OCI-LY3 (cell line): Measurements from ENCODE around the gene P4HA2.

Experiments
- H2AFZ ChIP-seq: fragments of 200-600, 300-600 bp; shearing (Covaris generic); 2 replicates; pipeline ENCODE4 v1.6.0; 2014; ENCODE audit warnings: antibody characterized with exemption, low read depth, low read length
- H3K27ac ChIP-seq: fragments of 200-600, 300-600 bp; sonication (generic); 2 replicates; pipeline ENCODE4 v1.5.1; 2014; ENCODE audit warnings: mild to moderate bottlenecking, low read length, moderate library complexity, mixed read lengths
- H3K27me3 ChIP-seq: fragments of 200-600, 300-600 bp; sonication (generic); 2 replicates; pipeline ENCODE4 v1.6.1; 2014; ENCODE audit warnings: low read depth, low read length, mixed read lengths
- H3K36me3 ChIP-seq: fragments of 200-600, 300-600 bp; sonication (generic); replicated peaks from 2 replicates; pipeline ENCODE3; 2014; ENCODE audit warnings: low read depth, low read length, mixed read lengths
- H3K4me1 ChIP-seq: fragments of 300-600, 200-600 bp; sonication (generic); 2 replicates; pipeline ENCODE4 v1.6.1; 2014; ENCODE audit warnings: low read length, mixed read lengths
- H3K4me2 ChIP-seq: fragments of 200-600, 300-600 bp; sonication (generic); 2 replicates; pipeline ENCODE4 v1.6.1; 2014; ENCODE audit warnings: low read length, mixed read lengths
- H3K4me3 ChIP-seq: fragments of 300-600, 200-600 bp; sonication (generic); 2 replicates; pipeline ENCODE4 v1.5.1; 2014; ENCODE audit warnings: antibody characterized with exemption, mild to moderate bottlenecking, low read length, moderate library complexity
- H3K79me2 ChIP-seq: fragments of 300-600, 200-600 bp; shearing (Covaris generic); 2 replicates; pipeline ENCODE4 v1.6.1; 2014; ENCODE audit warnings: mild to moderate bottlenecking, low read length, mixed read lengths
- H3K9ac ChIP-seq: fragments of 300-600, 200-600 bp; shearing (Covaris generic); 2 replicates; pipeline ENCODE4 v1.6.0; 2014; ENCODE audit warnings: mild to moderate bottlenecking, low read length, moderate library complexity
- H3K9me3 ChIP-seq: fragments of 200-600, 300-600 bp; shearing (Covaris generic); 2 replicates; pipeline ENCODE4 v1.6.1; 2014; ENCODE audit warnings: low read length, mixed read lengths; ENCODE audit not compliant: insufficient read depth
- H4K20me1 ChIP-seq: fragments of 200-600, 300-600 bp; sonication (generic); 2 replicates; pipeline ENCODE4 v1.6.1; 2016; ENCODE audit warnings: low read length, mixed read lengths; ENCODE audit not compliant: insufficient read depth
- CTCF ChIP-seq: fragments of 200-600, 300-600 bp; sonication (generic); IDR thresholded peaks from 2 replicates; pipeline ENCODE4 v1.5.1; 2014; ENCODE audit warnings: antibody characterized with exemption, low read length, low read depth
- EZH2phosphoT487 ChIP-seq: fragments of 200-600 bp; shearing (Covaris generic); IDR thresholded peaks from 2 replicates; pipeline ENCODE4 v1.6.1; 2018; ENCODE audit warnings: antibody characterized with exemption, mixed run types, low read depth

Gene P4HA2

GRCh38 chr5:132227485-132228240 is at the start of gene P4HA2:
Gene P4HA2 (minus strand): TSS chr5:132227853. CDS start chr5:132218626, 9,227 bp downstream.
- Histone ChIP-seq H3K36me3 (no peaks in the 10 kb centered on the region), H3K4me2 (no peak within 1 kb of the TSS), H2AFZ (no peak within 1 kb of the TSS), H3K9ac (no peak within 1 kb of the TSS), H3K9me3 (no peaks in the 10 kb centered on the region), H3K79me2 (no peaks in the 10 kb centered on the region), H3K27me3 (peaks cover 24% of the 10 kb centered on the region), H3K27ac (no peak within 1 kb of the TSS), H3K4me3 (no peak within 1 kb of the TSS), H4K20me1 (peaks cover 6% of the 10 kb centered on the region; the same call in 1 of the 2 replicates), H3K4me1 (peaks cover 6% of the 10 kb centered on the region)
- no peak for TF ChIP-seq CTCF
- TF ChIP-seq EZH2phosphoT487, result no peak

- no peaks in the 10 kb centered on the region for H3K79me2 ChIP-seq
- H3K4me1 ChIP-seq, result no peaks in the 10 kb centered on the region
- no peaks in the 10 kb centered on the region; the same call in 1 of the 2 replicates for H3K27me3 ChIP-seq
- H3K27ac ChIP-seq, result no peak overlapping the region
- no peak overlapping the region for H3K4me3 ChIP-seq
- no peaks in the 10 kb centered on the region for H4K20me1 ChIP-seq
- no peak overlapping the region for H3K4me2 ChIP-seq
- no peak overlapping the region for H2AFZ ChIP-seq
- no peaks in the 10 kb centered on the region for H3K9me3 ChIP-seq
- TF ChIP-seq EZH2phosphoT487 (no peak), CTCF (no peak)
- H3K36me3 ChIP-seq, result no peaks in the 10 kb centered on the region
- H3K9ac ChIP-seq, result no peak overlapping the region
These were observed 49.6 kb upstream of the P4HA2 start for GRCh38 chr5:132277256-132277655.

- Histone ChIP-seq H3K27ac (no peak overlapping the region), H3K4me3 (no peak overlapping the region), H3K9me3 (no peaks in the 10 kb centered on the region), H4K20me1 (no peaks in the 10 kb centered on the region), H3K27me3 (no peaks in the 10 kb centered on the region; the same call in 1 of the 2 replicates), H3K9ac (no peak overlapping the region), H3K79me2 (no peaks in the 10 kb centered on the region), H2AFZ (no peak overlapping the region), H3K4me2 (no peak overlapping the region), H3K4me1 (no peaks in the 10 kb centered on the region), H3K36me3 (no peaks in the 10 kb centered on the region)
- no peak for TF ChIP-seq CTCF
These were observed 47.9 kb upstream of the P4HA2 start for GRCh38 chr5:132275367-132276220.
